GM19468 (cell line): ENCODE results near the gene DMBX1.

Source experiments
- ATAC-seq: cut with Tn5 transposase; IDR thresholded peaks from one replicate; pipeline ENCODE4 v1.9.1; 2021; ENCODE audit warnings: mild to moderate bottlenecking, moderate library complexity, moderate number of reproducible peaks; ENCODE audit not compliant: unreplicated experiment; ENCODE audit errors: extremely low read depth

DMBX1 gene

GRCh38 chr1:46480959-46481646 lies 8.5 kb upstream of the DMBX1 start:
- ATAC-seq, result no peak

- no peak for ATAC-seq
Measured at GRCh38 chr1:46481961-46482360, 7.7 kb upstream of the DMBX1 start.

- ATAC-seq, result no peak
Measured at GRCh38 chr1:46483589-46483988, 6.0 kb upstream of the DMBX1 start.

GRCh38 chr1:46484783-46485490 lies 4.7 kb upstream of the DMBX1 start:
- ATAC-seq, result no peak

GRCh38 chr1:46485564-46486431 lies 3.8 kb upstream of the DMBX1 start:
- no peak for ATAC-seq

- no peak for ATAC-seq
Measured at GRCh38 chr1:46486432-46487015, 3.1 kb upstream of the DMBX1 start.

GRCh38 chr1:46487818-46488218 lies 1.8 kb upstream of the DMBX1 start:
- ATAC-seq, result no peak

GRCh38 chr1:46488343-46489168 lies 1.1 kb upstream of the DMBX1 start:
- no peak for ATAC-seq

- no peak for ATAC-seq
Measured at GRCh38 chr1:46489169-46489637, 433 bp upstream of the DMBX1 start.

GRCh38 chr1:46490406-46490655 lies 695 bp downstream of the DMBX1 start:
- ATAC-seq, result no peak

- ATAC-seq, result no peak
Measured at GRCh38 chr1:46490656-46491442, 1.2 kb downstream of the DMBX1 start.

- ATAC-seq, result no peak
Measured at GRCh38 chr1:46491443-46492268, 2.0 kb downstream of the DMBX1 start.

- no peak for ATAC-seq
Measured at GRCh38 chr1:46492269-46492853, 2.7 kb downstream of the DMBX1 start.

GRCh38 chr1:46492871-46493270 lies 3.2 kb downstream of the DMBX1 start:
- no peak for ATAC-seq

GRCh38 chr1:46493316-46494032 lies 3.8 kb downstream of the DMBX1 start:
- ATAC-seq, result no peak

- no peak for ATAC-seq
Measured at GRCh38 chr1:46494910-46495309, 5.3 kb downstream of the DMBX1 start.

GRCh38 chr1:46495778-46496177 lies 6.1 kb downstream of the DMBX1 start:
- no peak for ATAC-seq
